GM23248 (cell line): ENCODE results near the gene PWP1.
"Not testable (repeated sequence)": the region's sequence is repeated elsewhere in the genome, so short reads cannot be mapped to it uniquely, and the experiment has no call there.

Source experiments
- EZH2 ChIP-seq: fragments of 200-600 bp; sonication (generic); IDR thresholded peaks from 2 replicates; pipeline ENCODE4 v1.6.1; 2018; ENCODE audit warnings: antibody characterized with exemption, mild to moderate bottlenecking; ENCODE audit not compliant: insufficient read depth, poor library complexity, severe bottlenecking
- EZH2phosphoT487 ChIP-seq: fragments of 200-600 bp; sonication (generic); IDR thresholded peaks from 2 replicates; pipeline ENCODE4 v1.6.1; 2018; ENCODE audit warnings: antibody characterized with exemption, moderate library complexity, mild to moderate bottlenecking, low read depth; ENCODE audit not compliant: insufficient read depth

DNA sequence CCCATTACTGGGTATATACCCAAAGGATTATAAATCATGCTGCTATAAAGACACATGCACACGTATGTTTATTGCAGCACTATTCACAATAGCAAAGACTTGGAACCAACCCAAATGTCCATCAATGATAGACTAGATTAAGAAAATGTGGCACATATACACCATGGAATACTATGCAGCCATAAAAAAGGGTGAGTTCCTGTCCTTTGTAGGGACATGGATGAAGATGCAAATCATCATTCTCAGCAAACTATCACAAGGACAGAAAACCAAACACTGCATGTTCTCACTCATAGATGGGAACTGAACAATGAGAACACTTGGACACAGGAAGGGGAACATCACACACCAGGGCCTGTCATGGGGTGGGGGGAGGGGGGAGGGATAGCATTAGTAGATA, 42.1 kb downstream of the PWP1 start:
- not testable (repeated sequence) for TF ChIP-seq EZH2, EZH2phosphoT487
